Transverse colon (tissue), 4 donors: ENCODE measurements around the gene TRIM3. TPM values are rescaled to one million over a fixed set of nuclear protein-coding genes. Genes with fewer than 3 reads are reported as not detected.
A peak's percentile ranks its signal among the peaks of the same experiment; 100 is the strongest.

Experiments used
- DNase-seq: peaks from one replicate; pipeline ENCODE4 v3.0.0-alpha.2; 2019
- H3K27ac ChIP-seq, 4 donors: fragments of 200-600 bp; sonication (generic); 2 replicates each; pipeline ENCODE4 v1.5.1; 2016 to 2018; ENCODE audit warnings: inconsistent platforms in 4 of 4
- H3K27me3 ChIP-seq: fragments of 200-600 bp; sonication (generic); 2 replicates; pipeline ENCODE4 v1.5.1; 2017; ENCODE audit warnings: inconsistent platforms
- H3K36me3 ChIP-seq, 4 donors: fragments of 200-600 bp; sonication (generic); 2 replicates each; pipeline ENCODE4 v1.5.1; 2017 to 2019; ENCODE audit warnings: inconsistent platforms in 4 of 4
- H3K4me1 ChIP-seq, 4 donors: fragments of 200-600 bp; sonication (generic); 2 replicates each; pipeline ENCODE4 v1.5.1; 2017 to 2020; ENCODE audit warnings: inconsistent platforms in 4 of 4
- H3K4me3 ChIP-seq, 4 donors: fragments of 200-600 bp; sonication (generic); 1 replicate in 1 of 4; 2 replicates in 3 of 4; pipeline versions ENCODE4 v1.5.1 to v1.6.1; 2017 to 2019; ENCODE audit warnings: inconsistent platforms in 4 of 4
- H3K9me3 ChIP-seq, 2 donors: fragments of 200-600 bp; sonication (generic); 2 replicates each; pipeline ENCODE4 v1.5.1; 2017 to 2019; ENCODE audit warnings: inconsistent platforms in 2 of 2
- EP300 ChIP-seq: sonication (generic); formaldehyde crosslinking; IDR thresholded peaks from one replicate; pipeline ENCODE4 v1.6.1; 2017; ENCODE audit warnings: antibody characterized with exemption, low read depth
- POLR2A ChIP-seq: fragments of 450-650 bp; IDR thresholded peaks from one replicate; pipeline ENCODE4 v1.6.1; 2016; ENCODE audit warnings: antibody characterized with exemption, mild to moderate bottlenecking, moderate library complexity
- POLR2AphosphoS5 ChIP-seq, 3 donors: sonication (generic); formaldehyde crosslinking; IDR thresholded peaks; one replicate each; pipeline ENCODE4 v1.6.1; 2016; ENCODE audit warnings: antibody characterized with exemption in 3 of 3
- WGBS, 2 donors: methylation state at CpG; one replicate each; pipeline ENCODE4 v1.1.5; 2018; ENCODE audit warnings: low coverage in 1 of 2; 5-methylcytosine and 5-hydroxymethylcytosine counted together
- in situ Hi-C, 4 donors: fragments of 200-750 bp; cut with MboI; loops; one replicate each; pipeline versions ENCODE4 v1.15.0 to v1.15.1; 2017; ENCODE audit warnings: low sequenced_read_pairs in 3 of 4, low pct_ligation_motif_present in 1 of 4, low pct_unique_long_range_greater_than_20kb in 1 of 4
- intact Hi-C: fragments of 100-400 bp; cut with DNase I; formaldehyde crosslinking; loops from one replicate; pipeline ENCODE4 v1.15.1; 2023; ENCODE audit warnings: low total_unique reads
- total RNA-seq, 4 donors: library from RNA; depleted of rRNA; stranded (reverse); fragments of >200 nt; gene quantifications; one replicate each; pipeline ENCODE4 v1.1.0, GENCODE V29; 2016
- TF ChIP-seq, protein P1 (sequence below), 5 experiments: fragments of 200-600 bp in 3 of 5; fragments of 450-650 bp in 2 of 5; sonication (generic) in 3 of 5; IDR thresholded peaks; 1 replicate in 2 of 5; 2 replicates in 3 of 5; pipeline ENCODE4 v1.5.1; 2016 to 2017; ENCODE audit warnings: antibody characterized with exemption in 5 of 5, inconsistent platforms in 3 of 5, mild to moderate bottlenecking in 2 of 5, moderate library complexity in 1 of 5

TRIM3 gene
- total RNA-seq, 4 donors from 2014 or later, result 49.1 to 205 (median 67.9) TPM

GRCh38 chr11:6505577-6506240 is 32.0 kb upstream of the TRIM3 start:
- no peak for DNase-seq

GRCh38 chr11:6504166-6504565 is 30.4 kb upstream of the TRIM3 start:
- intact Hi-C loops (loop anchor here (10.0 kb wide), 1 partner anchor 129 kb away; no protein-coding TSS in a partner anchor), in situ Hi-C loops (loop anchor here in 1 of 4 donors (10.0 kb wide), 2 partner anchors 59 to 119 kb away; partner anchors contain the start of gene HPX)
- TF ChIP-seq, protein P1, sequence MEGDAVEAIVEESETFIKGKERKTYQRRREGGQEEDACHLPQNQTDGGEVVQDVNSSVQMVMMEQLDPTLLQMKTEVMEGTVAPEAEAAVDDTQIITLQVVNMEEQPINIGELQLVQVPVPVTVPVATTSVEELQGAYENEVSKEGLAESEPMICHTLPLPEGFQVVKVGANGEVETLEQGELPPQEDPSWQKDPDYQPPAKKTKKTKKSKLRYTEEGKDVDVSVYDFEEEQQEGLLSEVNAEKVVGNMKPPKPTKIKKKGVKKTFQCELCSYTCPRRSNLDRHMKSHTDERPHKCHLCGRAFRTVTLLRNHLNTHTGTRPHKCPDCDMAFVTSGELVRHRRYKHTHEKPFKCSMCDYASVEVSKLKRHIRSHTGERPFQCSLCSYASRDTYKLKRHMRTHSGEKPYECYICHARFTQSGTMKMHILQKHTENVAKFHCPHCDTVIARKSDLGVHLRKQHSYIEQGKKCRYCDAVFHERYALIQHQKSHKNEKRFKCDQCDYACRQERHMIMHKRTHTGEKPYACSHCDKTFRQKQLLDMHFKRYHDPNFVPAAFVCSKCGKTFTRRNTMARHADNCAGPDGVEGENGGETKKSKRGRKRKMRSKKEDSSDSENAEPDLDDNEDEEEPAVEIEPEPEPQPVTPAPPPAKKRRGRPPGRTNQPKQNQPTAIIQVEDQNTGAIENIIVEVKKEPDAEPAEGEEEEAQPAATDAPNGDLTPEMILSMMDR (IDR thresholded peaks at IDR 0.05), result no peak
- TF ChIP-seq EP300, result no peak
- no peak for TF ChIP-seq POLR2AphosphoS5 (IDR thresholded peaks at IDR 0.05)
- TF ChIP-seq POLR2A, result no peak
- no peak overlapping the region for H3K27ac ChIP-seq
- no peaks in the 10 kb centered on the region for H3K27me3 ChIP-seq
- no peak for DNase-seq
- H3K4me3 ChIP-seq, result no peak overlapping the region
- 44 to 94% methylated on average over 1 to 3 of the region's 3 CpGs for WGBS, 2 donors
- peaks cover 0 to 4% (median 0%) of the 10 kb centered on the region in 4 donors for H3K36me3 ChIP-seq
- H3K9me3 ChIP-seq, result no peaks in the 10 kb centered on the region
- H3K4me1 ChIP-seq, result no peaks in the 10 kb centered on the region

More at GRCh38 chr11:6505577-6506240, 32.0 kb upstream of the TRIM3 start:
- in situ Hi-C loops, result loop anchor here in 1 of 4 donors (10.0 kb wide), 2 partner anchors 61 to 121 kb away; partner anchors contain the start of gene HPX
- WGBS, 2 donors, result 0 to 57% methylated on average over 1 to 2 of the region's 2 CpGs
- no peak overlapping the region for H3K4me3 ChIP-seq
- peaks cover 0 to 4% (median 0%) of the 10 kb centered on the region in 4 donors for H3K36me3 ChIP-seq
- no peaks in the 10 kb centered on the region for H3K27me3 ChIP-seq
- no peaks in the 10 kb centered on the region for H3K4me1 ChIP-seq
- no peaks in the 10 kb centered on the region for H3K9me3 ChIP-seq
- H3K27ac ChIP-seq, result peak overlapping the region in 2 of 4 donors; percentile 12 to 36
- intact Hi-C loops, result loop anchor here (10.0 kb wide), 1 partner anchor 131 kb away; no protein-coding TSS in a partner anchor
- TF ChIP-seq, protein P1 (IDR thresholded peaks at IDR 0.05), result peak; percentile 64 to 80 (median 73)
- TF ChIP-seq POLR2AphosphoS5 (IDR thresholded peaks at IDR 0.05), result no peak

DNA sequence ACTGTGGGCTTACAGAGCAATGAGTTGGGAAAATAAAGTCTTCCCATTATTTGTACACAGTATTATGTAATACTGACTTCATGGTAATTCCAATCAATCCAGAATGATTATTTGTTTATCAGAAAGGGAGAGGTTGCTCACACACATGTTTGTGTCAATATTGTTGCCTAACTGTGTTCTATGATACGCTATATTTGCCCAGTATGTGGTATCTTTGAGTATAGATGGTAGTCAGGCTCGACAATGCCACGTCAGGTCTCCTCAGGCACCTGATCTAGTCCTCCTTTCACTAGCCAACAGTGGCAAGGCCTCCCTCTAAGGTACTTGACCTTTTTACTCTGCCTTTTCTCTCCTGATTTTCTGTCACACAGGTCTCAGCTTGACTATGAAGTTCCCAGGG is 28.6 kb upstream of the TRIM3 start:
- TF ChIP-seq POLR2A, result no peak
- no peak for TF ChIP-seq POLR2AphosphoS5 (IDR thresholded peaks at IDR 0.05)
- TF ChIP-seq, protein P1 (IDR thresholded peaks at IDR 0.05), result no peak
- TF ChIP-seq EP300, result no peak
- no peak overlapping the region for H3K4me3 ChIP-seq
- H3K27me3 ChIP-seq, result no peaks in the 10 kb centered on the region
- DNase-seq, result no peak
- H3K9me3 ChIP-seq, result no peaks in the 10 kb centered on the region
- H3K36me3 ChIP-seq, result peaks cover 0 to 4% (median 0%) of the 10 kb centered on the region in 4 donors
- in situ Hi-C loops (loop anchor here in 1 of 4 donors (10.0 kb wide), 2 partner anchors 58 to 118 kb away; partner anchors contain the start of gene HPX), intact Hi-C loops (loop anchor here (10.0 kb wide), 1 partner anchor 128 kb away; no protein-coding TSS in a partner anchor)
- whole genome bisulfite sequencing, 2 donors, result 94 to 99% methylated on average over 3 of the region's 3 CpGs
- H3K27ac ChIP-seq, result no peak overlapping the region
- peaks cover 0 to 6% (median 0%) of the 10 kb centered on the region in 4 donors for H3K4me1 ChIP-seq

- H3K27me3 ChIP-seq, result no peaks in the 10 kb centered on the region
- DNase-seq, result no peak
- H3K27ac ChIP-seq, result peak overlapping the region in 2 of 4 donors; percentile 12 to 53
- intact Hi-C loops, result no loop called here
- 100% methylated on average over 5 of the region's 5 CpGs; no CpG with 5 or more reads in 1 of the 2 donors for WGBS, 2 donors
- peaks cover 0 to 6% (median 0%) of the 10 kb centered on the region in 4 donors for H3K4me1 ChIP-seq
- no peak overlapping the region for H3K4me3 ChIP-seq
- H3K9me3 ChIP-seq, result no peaks in the 10 kb centered on the region
- in situ Hi-C loops, result no loop called here
- peaks cover 0 to 4% (median 0%) of the 10 kb centered on the region in 4 donors for H3K36me3 ChIP-seq
- TF ChIP-seq, protein P1 (IDR thresholded peaks at IDR 0.05), result no peak
- TF ChIP-seq POLR2A (no peak), EP300 (no peak), POLR2AphosphoS5 (IDR thresholded peaks at IDR 0.05) (no peak)
Measured at GRCh38 chr11:6498544-6498943, 24.8 kb upstream of the TRIM3 start.
